AG04450 (cell line): Measurements from ENCODE around the gene PBXIP1. TPM values are rescaled to one million over a fixed set of nuclear protein-coding genes. Genes with fewer than 3 reads are reported as not detected.
A peak's percentile ranks its signal among the peaks of the same experiment; 100 is the strongest.

Experiments
- CTCF ChIA-PET: fragments of 300-600, 350-600 bp; formaldehyde crosslinking; extraction: SDS; loops from one replicate; lab custom pipeline; 2022; ENCODE audit warnings: antibody characterized with exemption, inconsistent platforms; lab: Charles Lee
- POLR2A ChIA-PET: fragments of 350-600 bp; formaldehyde crosslinking; extraction: SDS; loops from one replicate; lab custom pipeline; 2021; ENCODE audit warnings: antibody characterized with exemption, inconsistent platforms; lab: Yijun Ruan, JAX
- DNase-seq: peaks from one replicate; pipeline ENCODE4 v3.0.0-alpha.2; 2011; ENCODE audit warnings: low read depth, low spot score
- H3K27ac ChIP-seq: one replicate; pipeline ENCODE4 v1.5.1; 2012; ENCODE audit warnings: low read depth, low read length, control low read depth
- H3K27me3 ChIP-seq: one replicate; pipeline ENCODE4 v1.6.0; 2012; ENCODE audit warnings: low read length; ENCODE audit not compliant: control insufficient read depth, insufficient read depth
- H3K4me3 ChIP-seq: 2 replicates; pipeline ENCODE4 v1.5.1; 2011; ENCODE audit warnings: mild to moderate bottlenecking, low read depth, low read length, control low read depth
- H3K9me3 ChIP-seq: 2 replicates; pipeline ENCODE4 v1.5.1; 2012; ENCODE audit warnings: low read length; ENCODE audit not compliant: control insufficient read depth, insufficient read depth
- polyA plus RNA-seq: library from polyadenylated mRNA; depleted of rRNA; stranded (reverse); fragments of >200 nt; gene quantifications from 2 replicates; pipeline ENCODE4 v1.2.3, GENCODE V29; 2011
- TF ChIP-seq, protein P1 (sequence below): IDR thresholded peaks from 2 replicates; pipeline ENCODE4 v1.5.1; 2011; ENCODE audit warnings: low read depth, low read length, control low read depth, inconsistent platforms

PBXIP1 gene
- polyA plus RNA-seq, 1 experiment: 72.2 TPM

- Histone ChIP-seq H3K4me3 (peak overlapping the region; percentile 74), H3K27ac (no peak overlapping the region), H3K9me3 (no peaks in the 10 kb centered on the region; the same call in 1 of the 2 replicates), H3K27me3 (no peaks in the 10 kb centered on the region)
- ChIA-PET CTCF (interaction anchor here (0.6 to 2.1 kb wide), 7 partner anchors 8 to 125 kb away, joined by 3 to 11 read pairs (median 4); partner anchors contain the start of gene SHC1), POLR2A (interaction anchor here (0.9 to 5.6 kb wide), 6 partner anchors 11 to 124 kb away, joined by 3 to 59 read pairs (median 4); partner anchors contain the start of genes PMVK and SHC1)
- TF ChIP-seq, protein P1, sequence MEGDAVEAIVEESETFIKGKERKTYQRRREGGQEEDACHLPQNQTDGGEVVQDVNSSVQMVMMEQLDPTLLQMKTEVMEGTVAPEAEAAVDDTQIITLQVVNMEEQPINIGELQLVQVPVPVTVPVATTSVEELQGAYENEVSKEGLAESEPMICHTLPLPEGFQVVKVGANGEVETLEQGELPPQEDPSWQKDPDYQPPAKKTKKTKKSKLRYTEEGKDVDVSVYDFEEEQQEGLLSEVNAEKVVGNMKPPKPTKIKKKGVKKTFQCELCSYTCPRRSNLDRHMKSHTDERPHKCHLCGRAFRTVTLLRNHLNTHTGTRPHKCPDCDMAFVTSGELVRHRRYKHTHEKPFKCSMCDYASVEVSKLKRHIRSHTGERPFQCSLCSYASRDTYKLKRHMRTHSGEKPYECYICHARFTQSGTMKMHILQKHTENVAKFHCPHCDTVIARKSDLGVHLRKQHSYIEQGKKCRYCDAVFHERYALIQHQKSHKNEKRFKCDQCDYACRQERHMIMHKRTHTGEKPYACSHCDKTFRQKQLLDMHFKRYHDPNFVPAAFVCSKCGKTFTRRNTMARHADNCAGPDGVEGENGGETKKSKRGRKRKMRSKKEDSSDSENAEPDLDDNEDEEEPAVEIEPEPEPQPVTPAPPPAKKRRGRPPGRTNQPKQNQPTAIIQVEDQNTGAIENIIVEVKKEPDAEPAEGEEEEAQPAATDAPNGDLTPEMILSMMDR: no peak
- DNase-seq: no peak
These were observed 4.7 kb upstream of the PBXIP1 start for GRCh38 chr1:154960446-154961136.

DNA sequence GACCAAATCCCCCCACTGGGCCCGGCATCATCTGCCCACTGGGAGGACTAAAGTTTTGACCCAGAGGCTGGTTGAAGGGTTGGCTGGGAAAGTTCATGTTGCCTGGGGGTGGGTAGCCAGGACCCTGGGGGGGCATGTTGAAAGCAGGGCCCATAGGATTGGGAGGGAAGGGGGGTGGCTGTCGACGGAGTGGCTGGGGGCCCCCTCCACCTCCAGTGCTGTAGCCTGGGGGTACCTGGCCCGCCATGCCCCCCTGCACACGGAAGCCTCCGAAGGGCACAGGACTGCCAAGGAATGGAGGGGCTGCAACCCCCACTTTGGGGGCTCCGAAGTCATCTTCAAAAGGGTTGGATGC, 3.5 kb upstream of the PBXIP1 start:
- Histone ChIP-seq H3K27me3 (no peaks in the 10 kb centered on the region), H3K9me3 (no peaks in the 10 kb centered on the region; the same call in 1 of the 2 replicates), H3K4me3 (no peak overlapping the region), H3K27ac (no peak overlapping the region)
- CTCF ChIA-PET: interaction anchor here (1.3 to 1.7 kb wide), 2 partner anchors 36 to 126 kb away, joined by 3 to 4 read pairs; no protein-coding TSS in a partner anchor
- POLR2A ChIA-PET: interaction anchor here (5.6 kb wide), 1 partner anchor 12 kb away, joined by 59 read pairs; the partner anchor contains the start of gene SHC1
- no peak for DNase-seq
- TF ChIP-seq, protein P1: no peak

- H3K4me3 ChIP-seq: no peak overlapping the region
- H3K27me3 ChIP-seq: no peaks in the 10 kb centered on the region
- ChIA-PET POLR2A (interaction anchor here (5.5 to 5.6 kb wide), 2 partner anchors 12 to 13 kb away, joined by 21 to 59 read pairs; partner anchors contain the start of gene SHC1), CTCF (no interaction called here)
- H3K9me3 ChIP-seq: no peaks in the 10 kb centered on the region; the same call in 1 of the 2 replicates
- TF ChIP-seq, protein P1: no peak
- DNase-seq: no peak
- no peak overlapping the region for H3K27ac ChIP-seq
These were observed 3.0 kb upstream of the PBXIP1 start for GRCh38 chr1:154958681-154959425.

- H3K27me3 ChIP-seq: no peaks in the 10 kb centered on the region
- H3K9me3 ChIP-seq: no peaks in the 10 kb centered on the region; the same call in 1 of the 2 replicates
- CTCF ChIA-PET: no interaction called here
- H3K27ac ChIP-seq: no peak overlapping the region
- POLR2A ChIA-PET: interaction anchor here (5.5 kb wide), 1 partner anchor 13 kb away, joined by 21 read pairs; the partner anchor contains the start of gene SHC1
- TF ChIP-seq, protein P1: no peak
- DNase-seq: no peak
- no peak overlapping the region for H3K4me3 ChIP-seq
These were observed 2.1 kb upstream of the PBXIP1 start for GRCh38 chr1:154958036-154958435.
